Measurements from ENCODE around the gene NOMO2. TPM values are rescaled to one million over a fixed set of nuclear protein-coding genes. Genes with fewer than 3 reads are reported as not detected.
"Not testable (repeated sequence)": the region's sequence is repeated elsewhere in the genome, so short reads cannot be mapped to it uniquely, and the experiment has no call there.

The NOMO2 gene
- total and polyA plus RNA-seq, 5 donors from 2014 or later: 77.6 to 126 (median 91.4) TPM

DNA sequence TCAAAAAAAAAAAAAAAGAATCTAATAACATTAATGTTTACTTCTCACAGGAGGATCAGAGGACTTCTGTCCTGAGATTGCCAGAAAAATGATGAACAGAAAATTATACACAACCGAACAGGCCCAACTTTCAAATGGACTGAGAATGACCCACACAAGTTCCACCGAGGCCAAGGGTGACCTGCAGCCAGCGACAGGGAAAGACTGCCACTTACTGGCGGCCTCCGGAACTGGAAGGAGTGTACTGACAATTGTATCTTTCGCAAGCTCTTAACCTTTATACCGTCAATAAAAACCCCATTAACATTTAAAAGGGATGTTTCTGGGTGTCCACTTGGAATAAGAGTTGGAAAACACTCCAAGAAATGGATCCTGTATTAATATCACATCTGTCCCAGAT is 146.1 kb downstream of the NOMO2 start:
- not testable (repeated sequence) for H3K27ac Mint-ChIP-seq; H3K4me1 ChIP-seq (ENCODE audit: control insufficient read depth, insufficient read depth, low read length, poor library complexity, severe bottlenecking); H3K27me3 Mint-ChIP-seq; H3K4me3 ChIP-seq (ENCODE audit: low read depth, low read length); H3K9me3 ChIP-seq (ENCODE audit: control insufficient read depth in 2 of 2, low read length in 2 of 2); H3K27me3 ChIP-seq (ENCODE audit: control insufficient read depth, insufficient read depth, low read length); H3K27ac ChIP-seq (ENCODE audit: insufficient read depth, low read length, poor library complexity, severe bottlenecking); H3K36me3 Mint-ChIP-seq; H3K4me3 Mint-ChIP-seq; H3K9me3 Mint-ChIP-seq; H3K36me3 ChIP-seq (ENCODE audit: control insufficient read depth, insufficient read depth, low read length); H3K4me1 Mint-ChIP-seq; DNase-seq
- ATAC-seq (ENCODE audit: low read depth in 2 of 2): peak in 1 of 2 donors; percentile 42

DNA sequence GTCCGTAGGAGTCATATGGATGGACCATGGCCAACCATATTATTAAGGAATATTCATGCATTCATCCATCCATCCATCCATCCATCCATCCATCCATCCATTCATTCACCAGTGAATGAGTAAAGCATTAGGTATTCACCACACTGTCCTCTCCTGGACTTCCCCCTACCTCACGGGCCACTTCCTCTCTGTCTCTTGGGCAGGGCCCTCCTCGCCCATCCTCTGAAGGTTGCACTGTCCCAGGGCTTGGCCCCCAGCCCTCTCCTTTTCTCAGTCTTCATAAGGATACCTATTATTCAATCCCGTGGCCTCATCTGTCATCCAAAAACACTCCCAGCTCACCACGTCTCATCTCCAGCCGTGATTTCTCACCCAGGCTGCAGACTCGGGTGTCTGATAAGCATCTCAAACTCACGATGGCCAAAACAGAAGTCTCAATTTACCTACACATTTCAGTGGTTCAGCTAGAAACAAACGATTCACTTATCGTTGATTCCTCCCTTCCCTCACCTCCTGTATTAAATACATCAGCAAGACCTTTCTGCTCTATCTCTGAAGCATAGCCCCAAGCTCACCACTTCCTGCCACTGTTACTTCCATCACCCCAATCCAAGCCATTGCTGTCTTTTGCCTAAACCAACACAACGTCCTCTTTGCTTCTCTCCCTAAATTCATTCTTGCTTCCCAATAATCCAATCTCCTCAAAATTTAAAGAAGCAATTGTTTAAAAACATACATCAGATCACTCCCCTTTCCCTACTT is 152.2 kb downstream of the NOMO2 start:
- not testable (repeated sequence) for H3K4me3 ChIP-seq (ENCODE audit: low read depth, low read length); H3K4me1 Mint-ChIP-seq; H3K27ac Mint-ChIP-seq; H3K27ac ChIP-seq (ENCODE audit: insufficient read depth, low read length, poor library complexity, severe bottlenecking); H3K36me3 Mint-ChIP-seq; H3K9me3 ChIP-seq (ENCODE audit: control insufficient read depth in 2 of 2, low read length in 2 of 2); H3K27me3 ChIP-seq (ENCODE audit: control insufficient read depth, insufficient read depth, low read length); H3K4me3 Mint-ChIP-seq; H3K27me3 Mint-ChIP-seq; H3K9me3 Mint-ChIP-seq; H3K36me3 ChIP-seq (ENCODE audit: control insufficient read depth, insufficient read depth, low read length); H3K4me1 ChIP-seq (ENCODE audit: control insufficient read depth, insufficient read depth, low read length, poor library complexity, severe bottlenecking); DNase-seq
- peak; percentile 80 to 83 for ATAC-seq (ENCODE audit: low read depth in 2 of 2)

DNA sequence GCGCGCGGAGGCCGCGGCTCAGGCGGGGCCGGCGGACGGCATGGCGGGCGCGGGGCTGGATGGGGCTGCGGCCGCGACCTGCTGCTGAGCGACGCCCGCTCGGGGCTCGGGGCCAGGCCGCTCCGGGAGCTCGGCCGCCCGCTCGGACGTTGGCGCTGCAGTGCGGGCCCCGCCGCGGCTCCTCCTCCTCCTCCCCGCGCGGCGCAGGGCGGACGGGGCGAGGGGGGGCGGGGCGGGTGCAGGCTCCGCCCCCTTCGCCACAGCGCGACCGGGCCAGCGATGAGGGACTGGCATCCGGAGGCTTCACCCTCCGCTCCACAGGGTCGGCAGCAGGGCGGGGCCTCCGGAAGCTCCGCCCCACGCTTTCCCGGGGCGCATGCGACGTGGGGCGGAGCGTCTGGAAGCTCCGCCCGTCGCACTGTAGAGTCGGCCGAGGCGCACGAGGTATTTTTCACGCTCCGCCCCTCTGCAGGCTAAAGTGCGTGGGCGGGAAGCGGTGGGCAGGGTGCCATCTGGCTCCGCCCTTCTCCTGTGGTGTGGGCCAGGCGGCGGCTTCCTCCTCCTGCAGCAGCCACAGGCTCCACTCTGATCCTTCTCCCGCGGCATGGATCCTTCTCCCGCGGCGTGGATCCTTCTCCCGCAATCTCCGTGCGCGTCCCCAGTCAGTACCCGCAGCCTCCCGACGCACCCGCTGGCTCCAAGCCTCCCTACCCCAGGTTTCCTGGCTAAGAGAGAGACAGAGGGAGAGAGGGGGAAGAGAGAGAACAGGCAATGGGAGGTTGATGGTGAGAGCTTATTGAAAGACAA is 159.8 kb downstream of the NOMO2 start:
- H3K4me3 ChIP-seq (ENCODE audit: low read depth, low read length); H3K4me1 ChIP-seq (ENCODE audit: control insufficient read depth, insufficient read depth, low read length, poor library complexity, severe bottlenecking); H3K36me3 Mint-ChIP-seq; DNase-seq; H3K9me3 ChIP-seq (ENCODE audit: control insufficient read depth in 2 of 2, low read length in 2 of 2); H3K9me3 Mint-ChIP-seq; H3K27ac Mint-ChIP-seq; H3K27me3 Mint-ChIP-seq; H3K4me1 Mint-ChIP-seq; H3K27me3 ChIP-seq (ENCODE audit: control insufficient read depth, insufficient read depth, low read length); H3K36me3 ChIP-seq (ENCODE audit: control insufficient read depth, insufficient read depth, low read length); H3K27ac ChIP-seq (ENCODE audit: insufficient read depth, low read length, poor library complexity, severe bottlenecking); H3K4me3 Mint-ChIP-seq: not testable (repeated sequence)
- peak; percentile 89 to 93 for ATAC-seq (ENCODE audit: low read depth in 2 of 2)

DNA sequence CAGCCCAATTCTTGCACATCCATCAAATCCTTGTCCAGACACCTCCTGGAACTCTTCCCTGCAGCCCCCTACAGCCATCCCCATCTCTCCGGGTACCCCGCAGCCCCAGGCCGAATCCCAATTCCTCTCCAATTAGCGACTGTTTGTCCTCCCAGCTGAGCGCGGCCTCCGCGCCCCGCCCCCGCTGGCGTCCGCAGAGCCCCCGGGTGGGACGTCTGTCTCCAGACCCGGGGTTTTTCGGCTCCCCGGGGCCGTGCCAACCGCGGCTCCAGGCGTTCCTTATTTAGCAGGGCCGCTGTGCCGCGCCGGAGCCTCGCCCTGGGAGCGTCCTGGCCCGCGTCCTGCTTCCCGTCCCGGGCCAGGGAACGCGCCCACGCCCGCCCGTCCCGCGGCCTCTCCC is 160.7 kb downstream of the NOMO2 start:
- peak in 2 of 3 donors; percentile 1 to 17 for DNase-seq
- not testable (repeated sequence) for H3K4me1 Mint-ChIP-seq; H3K27me3 Mint-ChIP-seq; H3K27me3 ChIP-seq (ENCODE audit: control insufficient read depth, insufficient read depth, low read length); H3K9me3 ChIP-seq (ENCODE audit: control insufficient read depth in 2 of 2, low read length in 2 of 2); H3K4me1 ChIP-seq (ENCODE audit: control insufficient read depth, insufficient read depth, low read length, poor library complexity, severe bottlenecking); H3K36me3 Mint-ChIP-seq; ATAC-seq (ENCODE audit: low read depth in 2 of 2); H3K27ac ChIP-seq (ENCODE audit: insufficient read depth, low read length, poor library complexity, severe bottlenecking); H3K4me3 ChIP-seq (ENCODE audit: low read depth, low read length); H3K27ac Mint-ChIP-seq; H3K9me3 Mint-ChIP-seq; H3K36me3 ChIP-seq (ENCODE audit: control insufficient read depth, insufficient read depth, low read length)
- peak overlapping the region in 2 of 4 donors; percentile 22 to 61 for H3K4me3 Mint-ChIP-seq

DNA sequence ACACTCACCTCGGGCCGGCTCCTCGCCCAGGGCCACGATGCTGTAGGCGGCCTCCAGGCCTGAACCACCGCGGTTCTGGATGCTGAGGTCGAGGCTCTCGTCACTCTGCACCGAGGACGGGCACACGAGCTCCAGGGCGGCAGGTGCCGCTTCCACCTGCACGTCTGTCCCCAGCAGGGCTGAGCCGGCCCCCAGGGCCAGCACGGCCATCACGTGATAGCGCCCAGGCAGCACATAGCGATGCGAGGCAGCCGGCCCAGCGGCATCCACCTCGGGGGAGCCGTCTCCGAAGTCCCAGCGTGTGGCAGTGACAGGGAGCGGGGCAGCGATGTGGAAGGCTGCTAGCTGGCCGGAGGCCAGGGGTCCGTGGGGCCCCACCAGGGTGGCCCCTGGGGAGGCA is 167.5 kb downstream of the NOMO2 start:
- H3K36me3 ChIP-seq (ENCODE audit: control insufficient read depth, insufficient read depth, low read length); H3K27ac Mint-ChIP-seq; H3K36me3 Mint-ChIP-seq; H3K27ac ChIP-seq (ENCODE audit: insufficient read depth, low read length, poor library complexity, severe bottlenecking); ATAC-seq (ENCODE audit: low read depth in 2 of 2); H3K4me3 ChIP-seq (ENCODE audit: low read depth, low read length); H3K9me3 ChIP-seq (ENCODE audit: control insufficient read depth in 2 of 2, low read length in 2 of 2); H3K4me1 ChIP-seq (ENCODE audit: control insufficient read depth, insufficient read depth, low read length, poor library complexity, severe bottlenecking); H3K27me3 Mint-ChIP-seq; H3K9me3 Mint-ChIP-seq; H3K27me3 ChIP-seq (ENCODE audit: control insufficient read depth, insufficient read depth, low read length); H3K4me1 Mint-ChIP-seq; H3K4me3 Mint-ChIP-seq; DNase-seq: not testable (repeated sequence)

DNA sequence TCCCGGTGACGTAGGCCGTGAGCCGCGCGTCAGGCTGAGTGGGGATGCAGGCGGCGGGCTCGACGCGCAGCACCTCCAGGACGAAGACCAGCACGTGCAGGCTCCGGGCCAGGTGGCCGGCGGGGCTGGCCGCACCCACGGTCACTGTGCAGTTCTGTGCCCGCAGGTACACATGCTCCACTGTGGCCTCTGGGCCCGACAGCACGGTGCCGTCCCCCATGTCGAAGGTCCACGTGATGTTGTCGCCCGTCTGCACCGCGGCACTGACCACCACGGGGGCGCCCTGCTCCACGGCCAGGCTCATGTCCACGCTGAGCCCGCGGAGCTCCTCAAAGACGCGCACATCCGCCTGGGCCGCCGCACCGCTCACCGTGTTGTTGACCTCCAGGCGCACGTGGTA is 174.1 kb downstream of the NOMO2 start:
- not testable (repeated sequence) for H3K27ac Mint-ChIP-seq; H3K4me1 ChIP-seq (ENCODE audit: control insufficient read depth, insufficient read depth, low read length, poor library complexity, severe bottlenecking); DNase-seq; H3K9me3 ChIP-seq (ENCODE audit: control insufficient read depth in 2 of 2, low read length in 2 of 2); H3K27ac ChIP-seq (ENCODE audit: insufficient read depth, low read length, poor library complexity, severe bottlenecking); H3K27me3 ChIP-seq (ENCODE audit: control insufficient read depth, insufficient read depth, low read length); ATAC-seq (ENCODE audit: low read depth in 2 of 2); H3K36me3 Mint-ChIP-seq; H3K27me3 Mint-ChIP-seq; H3K4me3 ChIP-seq (ENCODE audit: low read depth, low read length); H3K4me3 Mint-ChIP-seq; H3K4me1 Mint-ChIP-seq; H3K36me3 ChIP-seq (ENCODE audit: control insufficient read depth, insufficient read depth, low read length); H3K9me3 Mint-ChIP-seq

DNA sequence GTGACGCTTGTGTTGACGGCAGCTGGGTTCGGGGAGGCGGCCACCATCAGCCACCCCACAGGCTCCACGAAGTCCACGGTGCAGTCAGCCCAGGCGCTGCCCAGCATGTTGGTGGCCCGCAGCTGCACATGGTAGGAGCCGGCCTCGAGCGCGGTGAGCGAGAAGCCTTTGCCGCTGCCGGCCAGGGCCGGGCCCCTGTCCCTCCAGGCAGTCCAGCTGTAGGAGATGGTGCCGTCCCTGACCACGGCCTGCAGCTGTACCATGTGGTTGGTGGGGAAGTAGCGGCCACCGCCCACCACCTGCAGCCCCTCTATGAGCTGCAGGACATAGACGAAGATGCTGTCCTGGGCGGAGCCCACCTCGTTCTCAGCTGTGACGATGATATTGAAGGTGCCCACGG is 175.4 kb downstream of the NOMO2 start:
- not testable (repeated sequence) for H3K36me3 Mint-ChIP-seq; DNase-seq; H3K4me1 Mint-ChIP-seq; H3K27me3 ChIP-seq (ENCODE audit: control insufficient read depth, insufficient read depth, low read length); H3K27ac ChIP-seq (ENCODE audit: insufficient read depth, low read length, poor library complexity, severe bottlenecking); H3K9me3 Mint-ChIP-seq; H3K27me3 Mint-ChIP-seq; H3K4me3 Mint-ChIP-seq; H3K4me1 ChIP-seq (ENCODE audit: control insufficient read depth, insufficient read depth, low read length, poor library complexity, severe bottlenecking); H3K4me3 ChIP-seq (ENCODE audit: low read depth, low read length); H3K36me3 ChIP-seq (ENCODE audit: control insufficient read depth, insufficient read depth, low read length); H3K27ac Mint-ChIP-seq; ATAC-seq (ENCODE audit: low read depth in 2 of 2); H3K9me3 ChIP-seq (ENCODE audit: control insufficient read depth in 2 of 2, low read length in 2 of 2)

DNA sequence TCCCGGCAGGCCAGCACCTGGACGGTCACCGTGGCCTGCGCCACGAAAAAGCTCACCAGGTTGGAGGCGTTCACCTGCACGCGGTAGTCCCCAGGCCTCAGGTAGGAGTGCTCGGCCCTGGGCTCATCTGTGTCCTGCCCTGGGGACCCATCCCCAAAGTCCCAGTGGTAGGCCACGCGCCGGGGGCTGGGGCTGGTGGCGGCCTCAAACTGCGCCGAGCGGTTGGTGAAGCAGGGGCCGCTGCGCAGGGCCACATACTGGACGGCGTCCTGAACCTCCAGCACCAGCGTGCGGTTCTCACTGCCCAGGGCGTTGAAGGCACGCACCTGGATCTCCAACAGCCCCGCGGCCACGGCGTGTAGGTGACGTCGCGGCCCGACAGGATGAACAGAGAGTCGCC is 176.6 kb downstream of the NOMO2 start:
- H3K27me3 ChIP-seq (ENCODE audit: control insufficient read depth, insufficient read depth, low read length); H3K4me3 ChIP-seq (ENCODE audit: low read depth, low read length); ATAC-seq (ENCODE audit: low read depth in 2 of 2); H3K9me3 Mint-ChIP-seq; H3K4me1 Mint-ChIP-seq; H3K36me3 ChIP-seq (ENCODE audit: control insufficient read depth, insufficient read depth, low read length); H3K36me3 Mint-ChIP-seq; H3K27ac Mint-ChIP-seq; DNase-seq; H3K4me3 Mint-ChIP-seq; H3K9me3 ChIP-seq (ENCODE audit: control insufficient read depth in 2 of 2, low read length in 2 of 2); H3K4me1 ChIP-seq (ENCODE audit: control insufficient read depth, insufficient read depth, low read length, poor library complexity, severe bottlenecking); H3K27me3 Mint-ChIP-seq; H3K27ac ChIP-seq (ENCODE audit: insufficient read depth, low read length, poor library complexity, severe bottlenecking): not testable (repeated sequence)

Data from CD4-positive, CD25-positive, alpha-beta regulatory T cell (primary cell).